Neuron (in vitro differentiated cells): ENCODE results near the gene PHF8.
A peak's percentile ranks its signal among the peaks of the same experiment; 100 is the strongest.

ENCODE experiments used
- H2AFZ ChIP-seq: one replicate; pipeline ENCODE4 v1.6.1; 2013; ENCODE audit warnings: low read depth, mild to moderate bottlenecking, inconsistent platforms, low read length, moderate library complexity
- H3K27me3 ChIP-seq: one replicate; pipeline ENCODE4 v1.6.1; 2013; ENCODE audit warnings: low read length; ENCODE audit not compliant: insufficient read depth
- H3K36me3 ChIP-seq: one replicate; pipeline ENCODE4 v1.6.1; 2013; ENCODE audit warnings: low read length; ENCODE audit not compliant: insufficient read depth
- H3K4me1 ChIP-seq: one replicate; pipeline ENCODE4 v1.6.1; 2013; ENCODE audit warnings: low read length; ENCODE audit not compliant: insufficient read depth
- H3K4me3 ChIP-seq: 2 replicates; pipeline ENCODE4 v1.5.1; 2013; ENCODE audit warnings: mild to moderate bottlenecking, low read length, moderate library complexity
- H3K9me3 ChIP-seq: one replicate; pipeline ENCODE4 v1.6.1; 2013; ENCODE audit warnings: low read length

Gene PHF8

DNA sequence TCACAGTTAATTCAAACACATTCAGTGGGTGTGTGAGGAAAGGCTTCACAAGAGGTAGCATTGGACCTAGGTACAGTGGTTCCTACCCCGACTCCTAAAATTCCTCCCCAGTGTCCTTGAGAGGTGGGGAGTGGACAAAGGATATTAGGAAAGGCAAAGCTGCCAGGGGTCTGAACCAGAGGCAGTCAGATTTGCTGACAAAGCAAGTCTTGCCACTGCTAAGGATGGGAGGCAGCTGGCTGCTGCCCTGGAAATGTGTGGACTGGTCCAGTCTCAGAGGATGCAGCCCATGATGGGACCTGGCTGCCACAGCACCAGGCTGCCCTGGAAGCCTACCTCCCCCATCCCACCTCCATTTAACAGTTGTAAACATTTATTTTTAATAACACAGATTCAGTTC, 4.1 kb upstream of the PHF8 start:
- H3K4me3 ChIP-seq: no peak overlapping the region
- H3K36me3 ChIP-seq: no peaks in the 10 kb centered on the region
- H3K9me3 ChIP-seq: no peaks in the 10 kb centered on the region
- H3K27me3 ChIP-seq: no peaks in the 10 kb centered on the region
- H2AFZ ChIP-seq: no peak overlapping the region
- H3K4me1 ChIP-seq: peaks cover 16% of the 10 kb centered on the region

DNA sequence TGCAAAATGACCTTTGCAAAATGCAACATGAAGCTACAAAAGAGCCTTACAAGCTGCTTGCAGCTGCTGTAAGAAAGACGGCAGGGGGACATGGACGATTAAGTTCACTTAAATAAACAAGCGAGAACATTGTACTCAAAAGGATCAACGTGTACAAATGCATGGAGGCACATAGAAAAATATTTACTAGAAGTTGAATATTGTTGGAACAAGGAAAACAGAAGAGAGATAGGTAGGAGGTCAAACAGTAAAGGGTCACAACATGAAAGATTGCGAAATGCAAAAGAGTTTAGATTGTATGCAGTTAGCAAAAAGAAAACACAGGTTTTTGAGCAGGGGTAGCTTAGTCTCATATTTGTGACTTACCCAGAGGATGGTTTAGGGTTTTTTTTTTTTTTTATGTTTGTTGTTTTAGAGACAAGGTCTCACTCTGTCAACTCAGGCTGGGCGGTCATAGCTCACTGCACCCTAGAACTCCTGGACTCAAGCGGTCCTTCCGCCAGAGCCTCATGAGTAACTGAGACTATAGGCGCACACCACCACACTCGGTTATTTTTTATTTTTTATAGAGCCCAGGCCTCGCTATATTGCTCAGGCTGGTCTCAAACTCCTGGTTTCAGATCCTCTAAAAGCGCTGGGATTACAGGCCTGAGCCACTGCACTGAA, 1.4 kb upstream of the PHF8 start:
- Histone ChIP-seq H3K4me3 (peak overlapping the region; percentile 91), H3K27me3 (no peaks in the 10 kb centered on the region)

DNA sequence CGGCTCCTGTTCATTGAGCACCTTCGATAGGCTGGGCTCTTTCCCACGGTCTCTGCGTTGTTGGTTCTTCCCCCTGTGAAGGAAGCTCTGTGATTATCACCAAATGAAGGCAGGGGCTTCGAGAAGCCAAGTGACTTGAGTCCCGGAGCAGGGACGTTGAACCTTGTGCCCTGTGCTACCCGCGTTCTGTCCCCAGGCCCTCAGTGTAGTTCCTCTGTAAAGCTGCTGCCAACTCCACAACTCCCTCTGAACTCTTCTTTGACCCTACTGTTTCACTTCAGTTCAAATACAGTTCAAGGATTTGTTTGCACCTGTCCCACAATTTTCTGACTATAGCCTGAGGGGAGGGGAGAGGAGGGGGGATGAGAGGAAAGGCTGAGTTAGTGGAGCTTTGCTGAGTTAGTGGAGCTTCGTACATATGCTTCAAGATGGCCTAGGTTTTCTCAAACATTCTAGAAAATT, 635 bp upstream of the PHF8 start:
- H3K27me3 ChIP-seq: no peaks in the 10 kb centered on the region
- H3K4me1 ChIP-seq: peaks cover 16% of the 10 kb centered on the region
- H2AFZ ChIP-seq: no peak overlapping the region
- H3K9me3 ChIP-seq: no peaks in the 10 kb centered on the region
- peak overlapping the region; percentile 91 for H3K4me3 ChIP-seq
- H3K36me3 ChIP-seq: peaks cover 7% of the 10 kb centered on the region

More for the DNA sequence above, 1.4 kb upstream of the PHF8 start:
- H3K36me3 ChIP-seq: peaks cover 5% of the 10 kb centered on the region
- no peak overlapping the region for H2AFZ ChIP-seq
- H3K4me1 ChIP-seq: peaks cover 16% of the 10 kb centered on the region
- H3K9me3 ChIP-seq: no peaks in the 10 kb centered on the region

DNA sequence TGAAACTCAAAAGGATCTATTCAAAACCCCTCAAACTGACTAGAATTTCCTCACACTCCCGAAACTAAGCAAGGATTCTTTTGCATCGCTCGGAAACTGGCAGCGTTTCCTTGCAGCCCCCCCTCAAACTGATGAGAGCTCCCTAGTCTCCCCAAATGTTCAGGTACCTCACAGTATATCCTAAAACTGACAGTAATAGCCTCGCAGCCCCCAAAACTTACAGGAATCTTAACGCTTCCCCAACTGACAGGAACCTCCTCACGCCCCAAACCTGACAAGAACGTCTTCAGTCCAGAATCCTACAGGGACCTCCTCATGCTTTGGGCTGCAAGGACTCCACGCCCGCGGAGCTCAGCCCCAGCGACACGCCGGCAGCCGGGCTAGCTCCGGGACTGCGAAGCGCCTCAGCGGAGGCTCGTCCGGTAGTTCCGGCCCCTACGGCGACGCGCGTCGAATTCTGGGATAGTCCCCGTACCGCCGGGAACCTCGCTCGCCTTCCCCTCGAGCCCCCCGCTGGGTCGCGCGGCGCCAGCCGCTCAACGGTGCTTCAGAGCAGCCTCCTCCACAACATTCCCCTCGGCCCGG, 640 bp downstream of the PHF8 start:
- Histone ChIP-seq H2AFZ (peak overlapping the region; percentile 53), H3K9me3 (no peaks in the 10 kb centered on the region), H3K4me1 (peaks cover 9% of the 10 kb centered on the region), H3K4me3 (peak overlapping the region; percentile 91), H3K36me3 (peaks cover 10% of the 10 kb centered on the region), H3K27me3 (no peaks in the 10 kb centered on the region)

DNA sequence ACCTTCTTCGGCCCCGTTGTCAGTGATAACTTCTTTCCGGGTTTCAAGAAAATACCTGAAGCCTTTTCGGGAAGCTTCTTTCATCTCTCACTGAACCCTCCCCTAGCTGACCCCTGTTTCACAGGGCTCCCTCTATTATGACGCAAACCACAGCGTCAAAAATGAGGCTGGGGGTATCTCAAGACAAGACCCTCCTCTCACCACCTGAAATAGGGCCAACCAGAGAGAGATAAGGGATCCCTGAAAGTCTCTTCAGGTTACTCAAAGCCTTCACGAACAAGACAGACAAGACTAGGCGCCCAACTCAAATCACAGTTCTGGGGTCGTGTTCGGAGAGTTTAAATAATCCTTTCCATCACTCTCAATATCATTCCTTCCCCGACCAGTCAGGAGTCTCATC, 1.2 kb downstream of the PHF8 start:
- peak overlapping the region; percentile 91 for H3K4me3 ChIP-seq
- H3K36me3 ChIP-seq: peaks cover 15% of the 10 kb centered on the region
- peaks cover 4% of the 10 kb centered on the region for H3K4me1 ChIP-seq
- H2AFZ ChIP-seq: no peak overlapping the region
- H3K27me3 ChIP-seq: no peaks in the 10 kb centered on the region
- H3K9me3 ChIP-seq: no peaks in the 10 kb centered on the region

DNA sequence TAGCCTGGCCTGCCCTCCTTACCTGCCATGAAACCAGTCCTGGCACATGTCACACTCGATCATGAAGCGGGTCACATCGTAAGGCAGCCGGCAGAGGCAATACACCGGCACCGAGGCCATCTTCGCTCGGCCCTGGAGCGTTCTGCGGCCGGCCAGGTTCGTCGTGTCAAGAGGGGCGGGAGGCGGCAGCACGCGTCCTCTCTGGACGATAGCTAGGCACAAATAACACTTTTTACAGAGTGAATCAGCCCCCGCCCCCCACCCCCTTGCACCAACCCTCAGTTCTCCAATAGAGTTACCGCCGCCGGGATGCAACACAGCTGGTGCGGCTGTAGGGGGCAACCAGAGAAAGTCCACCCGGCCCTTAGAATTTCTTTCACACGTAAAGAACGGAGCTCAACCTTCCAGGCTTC, 1.7 kb downstream of the PHF8 start:
- Histone ChIP-seq H3K27me3 (no peaks in the 10 kb centered on the region), H3K36me3 (peaks cover 16% of the 10 kb centered on the region), H2AFZ (no peak overlapping the region), H3K4me1 (peaks cover 4% of the 10 kb centered on the region), H3K9me3 (no peaks in the 10 kb centered on the region), H3K4me3 (peak overlapping the region; percentile 91)

DNA sequence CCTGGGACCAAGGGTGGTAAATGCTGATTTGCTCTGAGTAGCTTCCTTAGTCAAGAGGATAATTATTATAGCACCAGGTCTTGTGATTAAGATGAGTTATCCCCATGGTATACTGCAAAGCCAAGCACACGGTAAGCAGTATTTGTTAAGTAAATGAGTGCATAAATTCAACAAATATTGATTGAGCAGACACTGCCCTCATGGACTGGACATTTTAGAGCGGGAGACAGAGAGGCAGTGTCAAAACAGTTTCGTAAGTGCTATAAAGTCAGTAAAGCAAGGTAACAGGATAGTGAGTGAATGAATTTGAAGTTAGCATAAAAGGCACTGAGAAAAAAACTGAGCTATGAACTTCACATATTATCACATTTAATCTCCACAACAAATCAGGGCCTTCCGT, 13.9 kb downstream of the PHF8 start:
- Histone ChIP-seq H2AFZ (no peak overlapping the region), H3K36me3 (peaks cover 29% of the 10 kb centered on the region), H3K9me3 (no peaks in the 10 kb centered on the region), H3K4me3 (no peak overlapping the region), H3K27me3 (no peaks in the 10 kb centered on the region), H3K4me1 (no peaks in the 10 kb centered on the region)

DNA sequence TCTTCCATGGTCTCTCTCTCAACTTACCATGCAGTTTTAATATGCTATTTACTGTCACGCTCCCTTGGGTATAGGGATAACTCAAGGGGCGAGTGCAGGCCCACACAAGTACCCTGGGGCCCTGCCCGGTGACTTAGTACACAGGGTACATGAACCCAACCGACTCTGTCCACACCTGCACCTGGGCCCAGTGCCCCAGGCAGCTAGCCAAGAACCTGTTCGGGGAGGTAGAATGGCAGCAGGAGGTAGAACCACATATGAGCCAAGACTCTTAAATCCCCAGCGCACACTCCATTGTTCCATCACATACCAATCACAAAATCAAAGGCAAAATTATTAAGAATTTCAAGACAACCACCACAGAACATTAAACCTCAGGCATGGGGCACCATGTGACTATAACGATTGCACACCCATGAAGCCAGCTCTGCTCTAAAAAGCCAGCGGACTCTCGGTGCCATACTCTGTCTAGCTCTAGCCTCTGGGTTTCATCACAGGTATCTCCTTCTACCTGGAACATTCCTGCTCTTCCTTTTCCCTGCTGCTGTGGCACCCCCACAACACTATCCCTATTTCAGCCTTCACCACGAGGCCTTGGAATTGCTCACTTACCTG, 14.6 kb downstream of the PHF8 start:
- Histone ChIP-seq H3K4me3 (no peak overlapping the region), H2AFZ (no peak overlapping the region), H3K4me1 (no peaks in the 10 kb centered on the region), H3K9me3 (no peaks in the 10 kb centered on the region), H3K36me3 (peaks cover 26% of the 10 kb centered on the region), H3K27me3 (no peaks in the 10 kb centered on the region)

DNA sequence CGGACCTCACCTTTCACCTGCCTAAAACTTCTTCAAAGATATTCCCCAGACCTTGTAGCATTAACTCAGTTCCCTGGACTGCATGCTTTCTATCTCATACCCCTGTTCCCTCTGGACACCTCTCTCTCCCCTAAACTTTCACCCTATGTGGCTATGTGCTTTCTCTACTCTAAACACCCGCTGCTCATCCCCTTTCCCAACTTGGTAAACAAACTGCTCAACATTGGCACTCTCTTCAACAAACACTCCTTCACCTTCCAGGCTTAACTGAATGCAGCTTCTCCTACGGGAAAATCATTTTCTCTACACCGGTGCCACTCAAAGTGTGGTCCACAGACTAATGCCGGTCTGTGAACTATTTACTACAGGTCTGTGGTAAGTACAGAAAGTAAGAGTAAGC, 19.9 kb downstream of the PHF8 start:
- Histone ChIP-seq H3K9me3 (no peaks in the 10 kb centered on the region), H3K4me3 (no peak overlapping the region), H2AFZ (no peak overlapping the region), H3K27me3 (no peaks in the 10 kb centered on the region), H3K4me1 (no peaks in the 10 kb centered on the region), H3K36me3 (peaks cover 27% of the 10 kb centered on the region)

DNA sequence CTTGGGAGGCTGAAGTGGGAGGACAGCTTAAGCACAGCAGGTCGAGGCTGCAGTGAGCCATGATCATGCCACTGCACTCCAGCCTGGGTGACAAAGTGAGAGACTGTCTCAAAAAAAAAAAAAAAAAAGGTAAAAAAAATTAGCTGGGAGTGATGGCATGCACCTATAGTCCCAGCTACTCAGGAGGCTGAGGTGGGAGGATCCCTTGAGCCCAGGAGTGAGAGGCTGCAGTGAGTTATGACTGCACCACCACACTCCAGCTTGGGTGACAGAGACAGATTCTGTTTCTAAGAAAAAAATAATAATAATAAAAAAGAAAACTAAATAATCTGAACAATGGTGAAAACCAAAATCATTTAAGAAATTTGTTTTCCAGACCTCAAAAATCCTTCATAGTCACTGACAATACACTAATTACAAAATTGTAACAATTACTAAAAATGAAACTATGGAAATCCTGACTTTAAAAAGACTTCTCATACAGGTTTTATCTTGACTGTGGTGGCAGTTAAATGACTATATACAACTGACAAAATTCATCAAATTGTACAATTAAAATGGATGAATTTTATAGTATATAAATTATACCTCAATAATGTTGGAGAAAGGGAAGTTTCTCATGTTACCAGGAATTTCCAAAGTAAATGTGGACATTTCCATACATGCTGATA, 31.3 kb downstream of the PHF8 start:
- peaks cover under 1% of the 10 kb centered on the region for H3K9me3 ChIP-seq
- H3K36me3 ChIP-seq: peaks cover 38% of the 10 kb centered on the region
- no peaks in the 10 kb centered on the region for H3K27me3 ChIP-seq
- H3K4me1 ChIP-seq: no peaks in the 10 kb centered on the region
- no peak overlapping the region for H3K4me3 ChIP-seq
- H2AFZ ChIP-seq: no peak overlapping the region

DNA sequence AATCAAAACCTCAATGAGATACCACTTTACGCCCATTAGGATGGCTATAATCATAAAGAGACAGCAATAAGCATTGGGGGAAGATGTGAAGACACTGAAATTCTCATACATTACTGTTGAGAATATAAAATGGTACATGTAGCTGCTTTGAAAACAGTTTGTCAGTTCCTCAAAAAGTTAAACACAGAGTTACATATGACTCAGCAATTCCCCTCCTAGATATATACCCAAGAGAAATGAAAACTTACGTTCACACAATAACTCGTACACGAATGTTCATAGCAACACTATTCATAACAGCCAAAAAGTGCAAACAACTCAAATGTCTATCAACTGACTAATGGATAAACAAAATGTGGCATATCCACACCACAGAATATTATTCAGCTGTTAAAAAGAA, 36.6 kb downstream of the PHF8 start:
- no peaks in the 10 kb centered on the region for H3K27me3 ChIP-seq
- H3K4me1 ChIP-seq: no peaks in the 10 kb centered on the region
- peaks cover 12% of the 10 kb centered on the region for H3K36me3 ChIP-seq
- H3K4me3 ChIP-seq: no peak overlapping the region
- H2AFZ ChIP-seq: no peak overlapping the region
- peaks cover 2% of the 10 kb centered on the region for H3K9me3 ChIP-seq

DNA sequence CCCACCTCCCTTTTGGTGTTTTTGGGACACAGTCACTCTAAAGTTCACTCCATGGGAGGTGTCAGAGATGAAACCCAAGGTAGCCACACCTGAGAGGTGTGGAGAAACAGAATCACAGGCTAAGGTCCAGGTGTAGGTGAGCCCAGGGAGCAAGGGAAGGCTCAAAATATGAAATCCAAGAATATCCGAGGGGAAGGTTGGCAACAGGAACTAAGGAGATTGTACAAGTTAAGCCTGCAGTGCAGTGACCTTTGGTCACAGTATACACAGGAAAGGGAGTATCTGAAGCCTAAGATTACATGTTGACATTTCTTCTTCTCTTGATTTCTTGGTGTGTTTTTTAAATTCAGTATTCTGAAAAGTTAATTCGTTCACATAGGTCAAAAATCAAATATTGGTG, 46.5 kb downstream of the PHF8 start:
- peaks cover 39% of the 10 kb centered on the region for H3K36me3 ChIP-seq
- no peak overlapping the region for H3K4me3 ChIP-seq
- no peaks in the 10 kb centered on the region for H3K9me3 ChIP-seq
- H2AFZ ChIP-seq: no peak overlapping the region
- no peaks in the 10 kb centered on the region for H3K4me1 ChIP-seq
- no peaks in the 10 kb centered on the region for H3K27me3 ChIP-seq

DNA sequence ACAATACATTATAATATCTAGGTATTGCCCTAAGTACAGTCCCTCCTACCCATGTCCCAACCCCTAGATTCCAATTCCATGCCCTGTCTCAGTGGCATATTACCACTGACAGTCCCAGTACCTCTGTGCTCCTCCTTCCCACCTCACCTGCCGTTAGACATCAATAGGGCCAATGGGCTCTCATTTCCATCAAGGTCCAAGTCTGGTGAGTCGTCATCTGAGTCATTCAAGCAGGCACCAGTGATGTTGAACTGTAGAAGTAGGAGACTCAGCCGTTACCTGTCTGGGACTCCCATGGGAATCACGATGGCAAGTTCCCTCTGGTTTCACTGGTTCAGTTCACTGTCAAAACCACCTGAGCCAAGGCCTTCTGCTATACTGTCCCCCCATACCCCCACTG, 51.7 kb downstream of the PHF8 start:
- H3K36me3 ChIP-seq: peaks cover 19% of the 10 kb centered on the region
- H3K9me3 ChIP-seq: no peaks in the 10 kb centered on the region
- no peaks in the 10 kb centered on the region for H3K4me1 ChIP-seq
- no peak overlapping the region for H3K4me3 ChIP-seq
- no peak overlapping the region for H2AFZ ChIP-seq
- no peaks in the 10 kb centered on the region for H3K27me3 ChIP-seq
